Measurements from ENCODE around the gene XNDC1N.

The XNDC1N gene, protein sequence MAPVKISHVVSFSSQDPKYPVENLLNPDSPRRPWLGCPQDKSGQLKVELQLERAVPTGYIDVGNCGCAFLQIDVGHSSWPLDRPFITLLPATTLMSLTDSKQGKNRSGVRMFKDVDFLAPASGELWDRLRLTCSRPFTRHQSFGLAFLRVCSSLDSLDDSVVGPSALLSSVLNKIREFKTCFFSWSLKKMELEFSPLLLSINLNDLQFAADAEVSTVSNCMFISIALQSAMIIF

DNA sequence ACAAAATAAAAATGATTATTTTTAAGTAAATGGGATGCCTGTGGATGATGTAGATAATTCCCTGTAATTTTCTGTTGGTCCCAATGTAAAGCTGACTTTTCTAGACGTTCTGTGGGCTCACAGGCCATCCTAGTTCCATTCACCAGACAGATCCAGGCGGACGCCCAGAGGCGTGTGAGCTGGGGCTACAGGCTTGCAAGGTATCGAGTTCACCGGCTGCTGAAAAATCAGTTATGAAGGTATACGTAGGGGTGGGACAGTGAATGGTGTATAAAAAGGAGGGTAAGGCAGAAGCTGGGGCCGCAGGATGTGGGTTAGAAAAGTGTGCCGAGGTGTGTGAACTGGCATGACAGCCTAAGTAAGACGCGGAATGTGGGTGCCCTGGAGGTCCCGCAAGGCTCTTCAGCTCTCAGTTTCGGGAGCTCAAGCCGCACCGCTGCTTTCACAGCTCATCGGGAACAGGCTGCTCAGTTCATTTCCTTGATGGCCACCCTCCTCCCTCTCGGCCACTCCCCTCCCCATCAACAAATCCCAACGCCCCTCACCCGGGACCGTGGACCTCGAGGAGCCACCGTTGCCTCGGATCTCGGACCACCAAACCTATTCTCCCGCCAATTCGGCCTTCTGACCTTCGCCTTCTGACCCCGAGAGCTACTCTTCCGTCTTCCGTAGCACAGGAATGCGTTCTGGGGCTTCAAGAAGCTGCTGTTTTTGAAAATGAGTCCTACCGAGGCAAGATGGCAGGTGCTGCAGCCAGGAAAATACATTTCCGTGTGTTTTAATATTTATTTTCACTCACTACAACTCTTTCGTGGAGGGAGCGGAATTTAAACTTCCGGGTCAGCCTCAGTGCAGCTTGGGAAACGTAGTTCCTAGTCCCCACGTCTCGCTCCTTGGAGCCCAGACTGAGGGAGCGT lies at the start of gene XNDC1N:
TSS of gene XNDC1N (minus strand) at position 775 of the 917 bp plus-strand sequence. CDS start 5,241 bp downstream, outside the sequence.
- peak; percentile 94 for DNase-seq (ENCODE audit: low spot score)

DNA sequence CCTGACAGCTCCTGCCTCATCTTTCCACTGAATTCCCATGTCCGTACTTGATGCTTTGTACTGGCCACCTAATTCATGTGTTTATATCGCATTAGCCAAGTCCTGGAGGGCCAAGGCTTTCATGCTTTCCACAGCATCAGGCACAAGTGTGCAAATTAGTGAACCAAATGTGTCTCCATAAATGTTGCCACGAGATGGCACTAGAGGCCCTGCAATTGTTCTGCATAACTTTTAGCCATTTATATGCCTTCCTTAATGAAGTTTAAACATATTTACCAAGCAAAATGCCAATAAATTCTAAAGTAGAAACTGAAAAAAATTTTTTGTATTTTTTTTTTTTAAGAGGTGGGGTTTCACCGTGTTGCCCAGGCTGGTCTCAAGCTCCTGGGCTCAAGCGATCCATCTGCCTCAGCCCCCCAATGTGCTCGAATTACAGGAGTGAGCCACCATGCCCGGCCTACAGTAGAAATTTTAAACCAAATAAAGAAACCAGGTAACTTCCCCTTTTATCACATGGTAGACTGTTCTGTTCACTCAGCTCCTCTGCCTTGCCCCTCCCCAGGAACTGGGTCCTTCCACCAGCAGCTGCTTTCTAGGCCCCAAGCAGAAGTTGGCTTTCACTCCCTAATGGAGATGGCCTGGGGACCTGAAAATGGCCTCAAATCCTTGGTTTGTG lies 49.5 kb upstream of the XNDC1N start:
- peak; percentile 83 for DNase-seq (ENCODE audit: low spot score)

DNA sequence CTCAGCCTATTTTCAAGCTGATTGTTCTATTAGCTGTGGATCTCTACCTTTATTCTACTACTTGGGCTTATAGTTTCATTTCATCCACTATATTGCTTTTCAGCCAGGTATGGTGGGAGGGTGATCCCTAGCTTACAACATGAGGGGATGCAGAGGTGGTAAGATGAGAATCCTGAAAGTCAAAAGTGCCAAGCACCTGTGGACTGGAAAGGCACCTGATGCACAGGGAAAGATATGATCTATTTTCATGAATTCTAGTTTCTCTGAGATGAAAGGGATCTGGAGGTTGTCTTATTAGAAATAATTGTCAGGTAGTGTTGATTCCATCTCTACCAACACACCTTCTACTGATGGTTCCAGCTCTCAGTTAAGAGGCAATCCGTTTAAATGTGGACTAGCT lies 48.7 kb upstream of the XNDC1N start:
- no peak for DNase-seq (ENCODE audit: low spot score)

DNA sequence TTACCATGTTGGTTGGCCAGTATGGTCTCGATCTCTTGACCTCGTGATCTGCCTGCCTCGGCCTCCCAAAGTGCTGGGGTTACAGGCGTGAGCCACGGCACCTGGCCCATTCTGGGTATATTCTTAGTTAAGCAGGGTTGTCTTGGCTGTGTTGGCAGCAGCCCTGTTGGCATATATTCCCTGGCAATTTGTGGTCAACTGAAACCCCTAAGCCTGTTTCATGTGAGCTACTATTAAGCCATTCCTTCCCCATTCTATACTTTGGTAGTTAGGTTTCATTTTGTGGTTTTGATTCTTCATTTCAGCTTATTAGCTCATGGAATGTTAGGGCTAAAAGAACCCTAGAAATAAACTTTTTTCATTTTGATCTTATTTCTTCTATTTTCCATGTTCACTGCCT lies 48.2 kb upstream of the XNDC1N start:
- DNase-seq (ENCODE audit: low spot score), result no peak

DNA sequence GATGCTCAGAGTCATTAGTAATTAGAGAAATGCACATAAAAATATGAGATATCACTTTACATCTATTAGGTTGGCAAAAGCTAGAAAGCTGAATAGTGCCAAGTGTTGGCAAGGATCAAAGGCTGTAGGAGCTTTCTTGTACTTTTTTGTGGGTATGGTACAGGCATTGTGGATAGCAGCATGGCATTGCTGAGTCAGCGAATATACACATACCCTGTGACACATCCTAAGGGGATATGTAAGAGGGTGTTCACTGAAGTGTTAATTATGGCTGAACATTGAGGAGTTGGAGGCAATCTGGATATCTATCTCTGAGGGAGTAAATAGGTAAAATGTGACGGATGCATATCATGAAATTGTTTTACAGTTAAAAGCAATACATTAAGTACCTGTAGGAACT lies 43.3 kb upstream of the XNDC1N start:
- no peak for DNase-seq (ENCODE audit: low spot score)

DNA sequence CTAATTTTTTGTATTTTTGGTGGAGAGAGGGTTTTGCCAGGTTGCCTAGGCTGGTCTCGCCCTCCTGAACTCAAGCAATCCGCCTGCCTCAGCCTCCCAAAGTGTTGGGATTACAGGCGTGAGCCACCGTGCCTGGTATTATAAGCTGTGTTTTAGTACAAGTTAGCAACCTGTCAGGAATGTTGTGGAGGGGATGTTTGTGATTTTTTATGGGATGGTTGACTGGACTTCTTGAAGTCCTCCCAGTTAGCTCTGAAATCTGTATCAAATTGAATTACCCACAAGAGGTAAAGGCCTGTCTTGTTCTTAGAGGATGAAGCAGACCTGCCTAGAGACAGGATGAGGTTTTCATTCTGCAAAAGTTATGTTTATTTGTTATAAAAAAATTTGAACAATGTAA lies 36.2 kb upstream of the XNDC1N start:
- DNase-seq (ENCODE audit: low spot score), result no peak

DNA sequence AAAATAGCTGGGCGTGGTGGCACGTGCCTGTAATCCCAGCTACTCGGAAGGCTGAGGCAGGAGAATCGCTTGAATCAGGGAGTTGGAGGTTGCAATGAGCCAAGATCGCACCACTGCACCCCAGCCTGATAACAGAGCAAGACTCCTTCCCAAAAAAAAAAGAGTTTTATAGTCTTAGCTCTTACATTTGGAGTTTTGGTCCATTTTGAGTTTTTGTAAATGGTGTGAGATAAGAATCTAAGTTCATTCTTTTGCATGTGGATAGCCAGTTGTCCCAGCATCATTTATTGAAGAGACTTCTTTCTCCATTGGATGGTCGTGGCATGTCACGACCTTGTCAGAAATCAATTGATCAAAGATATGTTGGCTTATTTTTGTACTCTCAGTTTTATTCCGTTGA lies 35.1 kb upstream of the XNDC1N start:
- DNase-seq (ENCODE audit: low spot score), result no peak

DNA sequence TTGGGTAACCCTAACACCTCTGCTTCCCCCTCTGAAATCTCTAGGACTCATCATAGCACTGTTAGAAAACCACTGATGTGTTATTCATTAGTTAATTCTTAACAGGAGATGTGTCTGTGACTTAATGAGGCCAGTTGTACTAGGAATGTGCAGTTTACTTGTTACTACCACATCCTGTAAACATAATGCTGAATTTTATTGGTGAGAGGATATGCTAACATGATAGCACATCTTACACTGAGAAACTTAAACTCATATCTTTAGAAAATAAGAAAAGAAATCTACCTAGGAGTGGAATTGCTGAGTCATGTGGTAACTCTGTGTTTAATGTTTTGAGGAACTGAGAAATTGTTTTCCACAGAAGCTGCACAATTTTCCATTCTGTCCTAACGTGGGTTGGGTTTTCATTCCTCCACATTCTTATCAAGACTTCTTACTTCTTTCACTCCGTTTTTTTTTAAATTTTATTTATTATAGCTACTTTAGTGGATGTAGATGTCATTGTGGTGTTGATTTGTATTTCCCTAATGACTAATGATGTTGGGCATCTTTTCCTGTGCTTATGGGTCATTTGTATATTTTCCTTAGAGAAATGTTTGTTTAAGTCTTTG lies 34.1 kb upstream of the XNDC1N start:
- DNase-seq (ENCODE audit: low spot score), result peak; percentile 35

DNA sequence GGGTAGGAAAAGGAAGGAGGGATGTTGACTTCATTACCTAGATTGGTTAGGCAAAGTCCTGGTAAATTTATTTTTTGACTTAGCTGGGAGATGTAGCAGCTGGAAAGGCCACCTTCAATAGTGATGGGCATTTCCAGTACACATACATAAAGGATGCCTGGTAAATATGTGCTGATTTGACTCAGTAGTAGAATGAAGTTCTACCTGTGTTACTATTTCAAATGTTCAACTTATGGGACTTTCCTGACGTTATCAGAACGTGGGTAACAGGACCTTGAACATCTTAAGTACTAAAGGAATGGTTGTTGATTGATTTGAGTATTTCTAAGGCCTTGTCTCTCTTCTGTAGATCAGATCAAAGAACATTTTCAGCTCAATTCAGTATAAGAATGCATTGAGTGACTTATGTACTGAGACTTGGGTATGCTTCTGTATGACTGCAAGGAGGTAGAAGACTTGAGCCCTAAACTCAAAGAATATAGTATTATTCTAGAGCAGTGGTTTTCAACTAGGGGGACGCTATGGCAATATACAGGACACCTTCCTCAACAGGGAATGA lies 27.6 kb upstream of the XNDC1N start:
- no peak for DNase-seq (ENCODE audit: low spot score)

DNA sequence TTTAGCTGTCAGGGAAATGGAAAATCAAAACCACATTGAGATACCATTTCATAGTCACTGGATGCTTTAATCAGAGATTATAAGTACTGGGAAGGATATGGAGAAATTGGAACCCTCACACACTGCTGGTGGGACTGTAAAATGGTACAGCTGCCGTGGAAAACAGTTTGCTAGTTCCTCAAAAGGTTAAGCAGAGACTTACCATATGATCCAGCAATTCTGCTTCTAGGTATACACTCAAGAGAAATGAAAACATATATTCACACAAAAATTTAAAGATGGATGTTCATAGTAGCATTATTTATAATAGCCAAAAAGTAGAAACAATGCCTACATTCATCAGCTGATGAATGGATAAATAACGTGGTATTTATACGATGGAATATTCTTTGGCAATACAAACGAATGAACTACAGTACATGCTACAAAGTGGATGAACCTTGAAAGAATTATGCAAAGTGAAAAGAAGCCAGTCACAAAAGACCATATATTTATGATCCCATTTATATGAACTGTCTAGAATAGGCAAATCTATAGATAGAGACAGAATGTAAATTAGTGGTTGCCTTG lies 23.4 kb upstream of the XNDC1N start:
- DNase-seq (ENCODE audit: low spot score), result no peak

DNA sequence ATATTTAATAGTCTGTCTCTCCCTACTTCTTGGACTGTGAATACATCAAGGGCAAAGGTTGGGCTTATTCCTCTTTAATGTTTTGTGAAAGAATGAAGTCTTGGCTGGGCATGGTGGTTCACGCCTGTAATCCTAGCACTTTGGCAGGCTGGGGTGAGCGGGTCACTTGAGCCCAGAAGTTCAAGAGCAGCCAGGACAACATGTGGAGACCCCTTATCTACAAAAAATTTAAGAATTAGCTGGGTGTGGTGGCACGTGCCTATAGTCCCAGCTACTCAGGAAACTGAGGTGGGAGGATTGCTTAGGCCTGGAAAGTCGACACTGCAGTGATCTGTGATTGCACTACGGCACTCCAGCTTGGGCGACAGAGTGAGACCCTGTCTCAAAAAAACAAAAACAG lies 20.6 kb upstream of the XNDC1N start:
- DNase-seq (ENCODE audit: low spot score), result no peak

DNA sequence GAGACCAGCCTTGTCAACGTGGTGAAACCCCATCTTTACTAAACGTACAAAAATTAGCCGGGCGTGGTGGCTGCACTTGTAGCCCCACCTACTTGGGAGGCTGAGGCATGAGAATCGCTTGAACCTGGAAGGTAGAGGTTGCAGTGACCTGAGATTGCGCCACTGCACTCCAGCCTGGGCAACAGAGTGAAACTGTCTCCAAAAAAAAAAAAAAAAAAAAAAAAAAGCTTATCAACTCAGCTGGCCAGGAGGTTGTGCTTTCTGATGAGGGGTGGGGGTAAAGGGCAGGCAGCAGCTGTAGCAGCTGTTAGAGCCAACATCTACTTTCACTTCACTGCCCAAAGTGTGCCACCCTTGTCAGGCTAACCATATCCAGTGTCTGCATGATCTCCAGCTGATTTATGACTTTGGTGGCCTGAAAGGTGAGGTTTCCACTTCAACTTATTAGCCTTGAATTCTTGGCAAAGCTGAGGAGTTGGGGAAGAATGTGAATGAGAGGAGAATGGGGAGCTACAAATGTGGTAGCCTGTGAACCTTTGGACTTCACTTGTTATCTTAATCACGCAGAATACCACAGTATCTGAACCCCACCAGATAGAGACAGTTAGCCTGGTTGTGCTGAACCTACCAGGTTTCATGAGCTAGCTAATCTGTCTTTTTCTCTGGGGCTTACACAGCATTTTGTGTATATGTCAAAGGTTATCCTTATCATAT lies 20.1 kb upstream of the XNDC1N start:
- no peak for DNase-seq (ENCODE audit: low spot score)

DNA sequence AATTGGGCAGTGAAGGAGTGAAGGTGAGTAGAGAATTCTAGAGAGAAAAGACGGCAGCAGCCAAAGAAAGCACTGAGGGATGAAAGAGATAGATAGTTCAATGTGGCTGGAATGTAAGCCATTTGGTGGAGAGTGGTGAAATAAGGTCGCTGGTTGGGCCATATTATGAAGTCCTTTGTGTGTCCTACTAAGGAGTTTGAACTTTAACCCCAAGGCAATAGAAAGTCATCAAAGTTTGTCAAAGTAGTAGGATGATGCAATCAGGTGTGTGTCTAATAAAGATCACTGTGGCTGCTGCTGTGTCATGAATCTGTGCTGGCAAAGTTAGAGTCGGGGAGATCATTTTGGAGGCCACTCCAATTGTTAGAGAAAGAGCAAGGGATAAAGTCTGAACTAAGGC lies 19.1 kb upstream of the XNDC1N start:
- DNase-seq (ENCODE audit: low spot score), result no peak

DNA sequence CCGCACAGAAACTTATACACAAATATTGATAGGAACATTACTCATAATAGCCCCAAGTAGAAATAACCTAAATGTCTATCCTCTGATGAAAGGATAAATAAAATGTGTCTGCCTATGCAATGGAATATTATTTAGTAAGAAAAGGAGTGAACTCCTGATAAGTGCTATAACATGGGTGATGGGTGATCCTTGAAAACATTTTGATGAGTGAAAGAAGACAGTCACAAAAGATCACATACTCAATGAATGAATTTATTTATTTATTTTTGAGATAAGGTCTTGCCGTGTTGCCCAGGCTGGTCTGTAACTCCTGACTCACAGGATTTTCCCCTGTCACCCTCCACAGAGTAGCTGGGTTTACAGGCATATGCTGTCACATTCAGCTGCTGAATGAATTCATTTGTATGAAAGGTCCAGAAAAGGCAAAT lies 17.8 kb upstream of the XNDC1N start:
- DNase-seq (ENCODE audit: low spot score), result no peak

DNA sequence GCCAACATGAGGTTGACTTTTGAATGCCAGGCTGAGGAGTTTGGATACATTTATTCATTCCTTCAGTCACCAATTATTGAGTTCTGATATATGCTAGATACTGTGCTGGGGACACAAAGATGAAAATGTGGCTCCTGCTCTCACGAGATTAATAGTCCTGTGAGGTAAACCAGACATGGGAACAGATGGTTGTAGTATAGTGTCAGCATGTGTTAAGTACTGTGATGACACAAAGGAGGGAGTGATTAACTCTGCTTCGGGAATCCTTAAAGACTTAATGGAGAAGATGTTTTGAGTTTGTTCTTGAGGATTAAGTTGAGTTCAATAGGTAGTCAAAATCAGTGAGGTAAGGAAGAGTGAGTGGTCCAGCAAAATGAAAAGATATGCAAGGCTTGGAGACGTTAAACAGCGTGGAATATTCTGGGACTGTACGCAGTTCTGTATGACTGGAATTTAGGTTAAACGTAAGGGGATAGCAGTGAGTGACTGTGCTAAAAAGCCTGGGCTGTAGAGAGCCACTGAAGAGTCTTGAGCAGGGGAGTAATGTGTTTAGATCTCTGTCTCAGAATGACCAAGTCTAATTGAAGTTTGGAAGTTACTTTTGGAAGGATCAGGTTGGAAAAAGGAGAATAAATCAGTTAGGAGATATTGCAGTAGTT lies 12.3 kb upstream of the XNDC1N start:
- DNase-seq (ENCODE audit: low spot score), result no peak

DNA sequence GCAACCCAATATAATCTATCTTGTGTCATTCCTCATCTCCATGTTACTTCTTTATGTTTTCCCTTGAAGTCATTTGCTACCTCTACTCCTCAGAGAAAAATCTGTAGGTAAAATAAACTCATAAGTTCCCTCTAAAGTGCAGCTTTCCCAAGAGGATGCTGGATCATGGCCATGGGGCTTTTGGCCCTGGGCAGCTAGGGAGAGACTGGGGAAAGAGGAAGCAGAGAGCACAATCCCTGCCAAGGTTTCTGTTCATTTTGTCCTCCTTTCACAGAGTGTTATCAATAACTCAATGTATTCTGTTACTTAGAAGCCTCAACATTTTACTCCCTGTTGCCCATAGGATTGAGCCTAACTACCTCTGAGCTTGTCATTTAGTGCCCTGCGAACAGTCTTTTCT lies 9.4 kb upstream of the XNDC1N start:
- DNase-seq (ENCODE audit: low spot score), result no peak

DNA sequence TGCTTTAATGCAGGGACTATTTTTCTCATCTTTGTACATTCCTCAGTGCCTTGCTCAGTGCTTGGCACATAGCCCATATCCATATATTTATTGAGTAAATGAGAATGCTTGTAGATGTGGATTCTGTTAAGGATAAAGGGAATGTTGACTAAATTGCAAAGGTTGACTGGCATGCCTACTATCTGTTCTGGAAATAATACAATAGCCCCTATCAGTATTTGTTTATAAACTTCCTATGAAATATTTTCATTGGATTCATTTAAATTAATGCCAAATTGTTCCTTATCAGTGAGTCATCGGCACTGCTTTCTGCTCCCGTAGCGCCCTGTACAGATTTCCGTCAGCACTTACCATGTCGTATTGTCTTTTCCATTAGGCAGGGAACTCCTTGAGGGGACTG lies 8.4 kb upstream of the XNDC1N start:
- DNase-seq (ENCODE audit: low spot score), result no peak

DNA sequence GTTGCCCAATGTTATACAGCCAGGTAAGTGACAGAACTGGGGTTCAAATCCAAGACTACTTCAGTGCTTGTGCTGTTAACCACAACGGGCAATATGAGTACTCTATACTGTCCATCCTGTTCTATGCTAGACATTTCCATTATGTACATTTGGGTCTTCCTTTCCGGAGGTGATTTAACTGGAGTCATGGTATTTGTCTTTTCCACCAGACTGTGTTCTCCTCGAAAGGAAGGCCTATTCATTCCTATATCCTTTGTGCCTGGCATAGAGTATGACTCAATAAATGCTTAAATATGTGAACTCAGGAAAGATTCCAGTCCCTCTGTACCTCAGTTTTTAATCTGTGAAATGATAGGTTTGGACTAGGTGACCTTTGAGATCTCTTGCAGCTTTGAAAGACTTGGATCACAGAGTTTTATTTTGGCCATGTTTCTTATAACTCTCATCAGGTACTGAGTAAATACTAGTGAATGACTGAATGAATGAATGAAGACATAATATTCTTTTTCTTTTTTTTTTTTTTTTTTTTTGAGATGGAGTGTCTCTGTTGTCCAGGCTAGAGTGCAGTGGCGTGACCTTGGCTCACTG lies 7.0 kb upstream of the XNDC1N start:
- DNase-seq (ENCODE audit: low spot score), result no peak

DNA sequence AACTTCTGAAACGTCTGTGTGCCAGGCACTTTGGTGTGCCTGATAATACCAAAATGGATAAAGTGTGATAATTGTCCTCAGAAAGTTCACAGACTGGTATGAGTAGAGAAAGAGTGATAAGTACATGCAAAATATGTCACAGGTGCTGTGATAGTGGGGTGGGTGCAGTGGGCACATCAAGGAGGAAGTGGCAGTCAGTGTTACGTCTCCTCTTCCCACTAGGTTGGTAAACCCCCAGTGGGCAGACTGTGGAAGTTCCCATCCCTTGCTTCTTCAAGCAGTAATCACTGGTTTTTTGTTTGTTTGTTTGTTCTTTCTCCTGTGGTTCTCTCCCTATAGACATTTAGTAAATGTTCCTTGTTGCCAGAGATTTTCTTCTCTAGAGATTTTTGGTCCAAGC lies 5.8 kb upstream of the XNDC1N start:
- peak; percentile 35 for DNase-seq (ENCODE audit: low spot score)

Measured in NAMALWA (cell line).